GM21367 (cell line): Measurements from ENCODE around the gene SHISA9.

ENCODE experiments used
- ATAC-seq: cut with Tn5 transposase; IDR thresholded peaks from one replicate; pipeline ENCODE4 v1.9.1; 2021; ENCODE audit not compliant: unreplicated experiment

The SHISA9 gene

DNA sequence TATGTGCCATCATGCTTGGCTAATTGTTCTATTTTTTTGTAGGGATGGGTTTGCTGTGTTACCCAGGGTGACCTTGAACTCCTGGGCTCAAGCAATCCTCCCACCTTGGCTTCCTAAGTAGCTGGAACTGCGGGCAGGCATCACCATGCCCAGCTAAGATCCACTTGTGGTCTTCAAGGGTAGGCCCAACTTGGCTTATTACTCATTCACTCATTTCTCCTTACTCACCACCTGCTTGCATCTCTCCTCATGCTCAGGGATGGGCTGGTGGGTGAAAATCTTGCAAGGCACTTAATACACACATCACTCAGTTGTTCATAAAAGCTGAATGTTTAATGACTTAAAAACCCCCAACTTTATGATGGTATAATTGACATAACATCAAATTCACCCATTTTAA is 207.8 kb downstream of the SHISA9 start:
- no peak for ATAC-seq

DNA sequence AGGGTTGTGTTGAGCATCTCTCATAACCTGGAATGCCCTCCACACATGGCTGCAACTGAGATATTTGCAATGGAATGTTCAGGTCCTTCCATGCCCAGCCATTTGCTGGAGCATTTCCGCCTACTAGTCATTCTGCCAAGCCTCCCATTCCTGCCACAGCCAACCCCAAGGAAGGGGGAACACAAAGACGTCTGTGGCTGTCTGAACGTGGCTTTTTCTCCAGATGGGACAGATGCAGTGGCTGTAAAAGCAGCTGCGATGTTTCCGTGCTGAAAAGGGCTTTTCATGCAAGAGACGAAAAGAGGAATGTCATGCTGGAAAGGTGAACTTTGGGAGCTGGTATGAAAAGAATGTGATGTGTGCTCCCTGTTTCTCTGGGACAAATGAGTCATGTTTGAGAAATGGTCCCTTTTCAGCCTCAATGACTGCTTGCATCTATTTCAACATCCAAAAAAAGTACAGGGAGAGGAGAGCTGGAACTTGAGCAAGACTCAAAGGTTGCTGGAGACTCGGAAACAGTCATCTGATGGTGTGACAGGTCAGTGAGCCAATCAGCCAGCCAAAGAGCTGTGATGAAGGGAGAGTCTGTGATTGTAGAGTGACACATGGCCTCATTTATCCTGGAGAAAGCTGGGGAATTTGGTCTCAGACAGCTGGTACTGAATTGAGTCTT is 208.9 kb downstream of the SHISA9 start:
- no peak for ATAC-seq

DNA sequence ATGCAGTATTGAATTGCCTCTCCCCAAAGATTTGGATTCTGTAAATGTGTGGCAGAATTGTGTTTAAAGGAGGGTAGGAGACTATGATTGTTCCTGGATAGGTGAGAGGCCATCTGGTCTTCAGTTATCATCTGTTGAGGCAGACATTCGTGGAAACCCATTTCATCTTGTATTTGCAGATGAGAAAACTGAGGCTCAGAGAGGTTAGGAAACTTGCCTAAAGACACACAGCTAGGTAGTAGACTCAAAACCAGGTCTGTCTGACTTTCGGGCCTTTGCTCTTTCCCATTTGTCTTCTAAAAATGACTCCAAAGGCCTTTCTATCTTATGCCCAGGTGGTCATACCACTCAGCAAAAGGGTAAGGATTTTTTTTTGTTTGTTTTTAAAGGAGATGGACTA is 210.3 kb downstream of the SHISA9 start:
- ATAC-seq, result no peak

DNA sequence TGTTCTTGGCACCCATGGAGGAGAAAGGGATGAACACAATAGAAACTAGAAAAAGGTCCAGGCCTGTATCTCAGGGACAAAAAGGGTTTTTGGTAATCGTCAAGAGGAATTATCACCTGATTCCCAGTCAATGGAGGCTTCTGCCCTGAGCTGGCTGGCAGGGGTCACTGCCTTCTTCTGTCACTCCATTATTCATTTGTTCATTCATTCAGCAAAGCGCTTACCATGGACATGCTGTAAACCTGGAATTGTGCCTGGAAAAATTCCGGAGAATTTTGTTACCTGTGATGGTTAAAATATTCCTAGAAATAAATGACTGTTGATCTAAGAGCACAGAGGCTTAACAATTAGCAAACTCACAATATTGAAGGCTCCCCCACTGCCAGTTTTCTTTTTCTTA is 212.3 kb downstream of the SHISA9 start:
- no peak for ATAC-seq

DNA sequence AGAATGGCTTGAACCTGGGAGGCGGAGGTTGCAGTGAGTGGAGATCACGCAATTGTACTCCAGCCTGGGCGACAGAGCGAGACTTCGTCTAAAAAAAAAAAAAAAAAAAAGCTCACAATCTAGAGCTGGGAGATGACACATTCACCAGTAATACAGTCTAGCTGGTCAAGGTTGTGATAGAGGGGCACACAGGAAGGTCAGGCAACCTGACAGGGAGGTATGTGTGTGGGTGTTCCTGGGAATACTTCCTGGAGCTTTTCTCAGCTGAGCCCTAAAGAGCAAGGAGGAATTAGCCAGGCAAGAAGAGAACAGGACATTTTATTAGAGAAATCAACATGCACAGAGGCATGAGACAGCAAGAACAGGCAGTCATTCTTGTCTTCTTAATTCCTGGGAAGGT is 216.7 kb downstream of the SHISA9 start:
- ATAC-seq, result no peak

DNA sequence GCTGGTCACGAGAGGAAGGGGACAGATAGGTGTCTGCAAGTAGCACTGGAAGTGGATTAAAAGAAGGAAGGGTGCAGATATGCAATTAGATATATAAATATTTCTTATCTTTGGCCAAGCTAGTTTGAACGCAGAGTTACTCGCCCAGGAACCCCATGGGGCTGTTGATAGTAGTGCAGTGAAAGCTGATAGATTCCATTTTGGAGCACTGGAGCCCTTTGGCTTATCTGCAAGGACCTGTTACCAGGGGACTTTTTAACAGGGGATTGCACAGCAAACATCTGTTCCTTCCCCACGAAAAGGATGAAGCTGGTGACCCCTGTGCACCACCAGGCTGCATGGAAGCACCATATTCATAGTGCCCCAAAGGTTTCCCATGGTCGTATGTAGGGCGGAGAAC is 218.7 kb downstream of the SHISA9 start:
- no peak for ATAC-seq

DNA sequence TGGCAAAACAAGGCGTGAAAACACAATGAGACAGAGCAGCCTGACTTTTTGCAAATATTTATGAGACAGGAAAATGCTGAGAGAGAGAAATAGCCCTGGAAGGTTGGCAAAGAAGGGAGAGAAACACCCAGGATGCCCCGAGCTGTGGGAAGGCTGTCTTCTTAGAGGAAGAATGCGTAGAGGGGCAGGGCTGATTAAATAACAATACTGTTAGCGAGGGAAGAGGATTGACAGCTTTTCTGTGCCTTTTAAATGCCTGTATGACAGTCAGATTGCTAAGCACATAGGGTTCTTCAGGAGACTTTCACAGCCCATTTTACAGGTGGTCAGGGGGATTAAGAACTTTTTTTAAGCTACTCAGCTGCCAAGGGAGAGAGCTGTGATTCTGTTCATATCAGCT is 219.2 kb downstream of the SHISA9 start:
- no peak for ATAC-seq

DNA sequence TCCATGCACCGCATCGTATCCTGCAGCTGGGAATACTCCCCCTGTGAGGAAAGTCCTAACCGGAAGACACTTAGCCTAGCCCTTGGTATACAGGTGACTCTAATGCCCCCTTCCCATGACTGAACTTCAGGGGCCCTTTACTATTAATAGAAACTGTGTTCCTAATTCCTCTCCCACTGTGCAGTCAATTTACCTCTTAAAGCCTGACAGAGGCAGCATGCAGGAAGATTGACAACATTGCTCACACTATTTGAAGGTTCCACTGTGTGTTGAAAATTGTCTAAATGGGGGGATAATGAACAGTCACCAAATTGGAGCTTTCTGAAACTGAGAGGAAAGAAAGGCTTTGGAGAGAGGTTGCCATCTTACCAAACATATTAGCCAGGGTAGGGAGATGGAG is 222.6 kb downstream of the SHISA9 start:
- ATAC-seq, result no peak

DNA sequence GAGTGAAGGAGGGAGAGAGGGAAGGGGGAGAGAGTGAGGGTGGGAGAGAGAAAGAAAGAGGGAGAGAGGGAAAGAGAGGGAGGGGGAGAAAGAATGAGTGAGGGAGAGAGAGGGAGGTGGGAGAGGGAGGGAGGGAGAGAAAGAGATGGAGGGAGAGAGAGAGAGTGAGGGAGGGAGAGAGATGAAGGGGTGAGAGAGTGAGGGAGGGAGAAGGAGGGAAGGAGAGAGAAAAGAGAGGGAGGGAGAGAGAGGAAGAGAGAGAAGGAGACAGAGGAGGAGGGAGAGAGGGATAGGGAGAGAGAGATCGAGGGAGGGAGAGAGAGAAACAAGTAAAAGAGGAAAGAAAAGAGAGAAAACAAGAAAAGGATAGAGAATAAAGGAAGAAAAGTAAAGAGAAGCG is 225.7 kb downstream of the SHISA9 start:
- ATAC-seq, result no peak

DNA sequence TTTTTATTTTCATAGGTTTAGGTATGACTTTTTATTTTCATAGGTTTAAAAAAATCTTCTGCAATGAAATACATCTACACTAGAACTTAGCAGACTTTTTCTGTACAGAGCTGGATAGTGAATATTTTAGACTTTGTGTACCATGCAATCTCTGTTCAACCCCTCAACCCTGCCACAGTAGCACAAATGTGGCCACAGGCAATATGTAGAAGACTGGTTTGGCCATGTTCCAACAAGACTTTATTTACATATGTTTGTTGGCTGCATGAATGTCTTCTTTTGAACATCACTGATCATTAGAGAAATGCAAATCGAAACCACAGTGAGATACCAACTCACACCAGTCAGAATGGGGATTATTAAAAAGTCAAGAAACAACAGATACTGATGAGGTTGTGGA is 229.2 kb downstream of the SHISA9 start:
- ATAC-seq, result no peak

DNA sequence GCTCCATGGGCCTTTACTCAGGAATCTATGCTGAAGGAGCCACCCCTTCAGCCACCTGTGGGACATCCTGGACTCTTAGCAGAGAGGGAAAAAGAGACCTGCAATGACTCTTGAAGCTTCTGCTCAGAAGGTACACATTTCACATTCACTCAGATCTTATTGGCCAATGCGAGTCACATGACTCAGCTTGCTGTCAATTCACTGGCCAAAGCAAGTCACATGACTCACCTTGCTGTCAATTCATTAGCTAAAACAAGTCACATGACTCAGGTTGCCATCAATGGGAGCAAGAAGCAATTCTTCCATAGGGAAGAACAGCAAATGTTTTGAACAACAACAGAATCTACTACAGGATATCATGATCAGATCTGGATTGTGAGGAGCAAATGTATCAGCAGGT is 233.4 kb downstream of the SHISA9 start:
- no peak for ATAC-seq

DNA sequence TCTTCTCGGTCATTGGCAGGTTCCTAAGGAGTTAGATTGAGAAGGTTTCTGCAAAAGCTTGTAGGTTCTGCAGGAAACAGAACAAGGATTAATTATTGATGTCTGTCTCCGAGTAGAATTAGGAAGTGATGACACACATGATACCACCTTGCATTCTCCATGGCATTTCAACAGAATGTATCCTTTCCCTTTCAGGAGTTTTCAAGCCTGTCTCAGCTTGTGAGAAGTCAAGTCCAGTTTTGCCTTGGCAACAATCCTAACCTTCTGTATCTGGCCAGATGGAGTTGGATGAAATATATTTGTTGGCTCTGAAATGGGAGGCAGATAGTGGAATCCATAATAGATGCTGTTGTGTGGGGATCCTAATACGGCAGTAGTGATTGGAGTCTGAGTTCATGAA is 235.5 kb downstream of the SHISA9 start:
- ATAC-seq, result no peak

DNA sequence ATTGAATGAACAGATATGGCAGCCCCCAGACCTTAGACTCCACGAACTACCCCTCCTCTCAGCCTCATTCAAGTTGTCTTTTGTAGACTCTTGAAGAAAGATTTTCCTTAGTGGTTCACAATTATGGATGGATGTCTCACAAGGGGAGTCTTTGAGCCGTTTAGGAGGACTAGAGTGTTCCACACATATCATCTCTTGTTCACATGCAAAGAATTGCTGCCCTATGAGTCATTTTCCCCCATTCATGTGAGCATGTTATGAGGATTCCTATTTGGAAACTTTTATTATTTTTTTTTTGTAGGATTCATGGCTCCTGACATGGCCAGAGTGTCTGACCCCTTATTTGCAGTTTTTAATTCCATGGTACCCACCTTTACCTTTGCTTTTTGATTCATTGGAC is 237.1 kb downstream of the SHISA9 start:
- no peak for ATAC-seq

DNA sequence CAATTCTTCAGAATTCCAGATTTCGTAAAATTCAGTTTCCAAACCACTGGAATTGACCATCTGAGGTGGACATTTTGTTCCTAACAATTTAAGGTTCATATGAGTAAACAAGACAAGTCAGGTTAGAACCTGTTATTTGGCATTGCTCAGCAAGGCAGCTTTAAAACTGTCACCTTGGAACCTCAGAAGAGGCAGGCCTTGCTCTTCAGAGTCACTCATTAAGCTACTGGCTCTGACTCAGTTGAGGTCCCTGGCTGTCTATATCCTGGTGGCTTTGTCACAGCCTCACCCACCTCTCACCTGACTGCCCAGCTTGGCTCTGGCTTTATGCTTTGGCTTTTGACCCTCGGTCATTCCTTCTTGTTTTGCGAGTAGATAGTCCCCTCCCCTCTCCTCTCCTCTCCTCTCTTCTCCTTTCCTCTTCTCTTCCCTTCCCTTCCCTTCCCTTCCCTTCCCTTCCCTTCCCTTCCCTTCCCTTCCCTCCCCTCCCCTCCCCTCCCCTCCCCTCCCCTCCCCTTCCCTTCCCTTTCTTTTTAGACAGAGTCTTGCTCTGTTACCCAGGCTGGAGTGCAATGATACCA is 238.4 kb downstream of the SHISA9 start:
- ATAC-seq, result no peak

DNA sequence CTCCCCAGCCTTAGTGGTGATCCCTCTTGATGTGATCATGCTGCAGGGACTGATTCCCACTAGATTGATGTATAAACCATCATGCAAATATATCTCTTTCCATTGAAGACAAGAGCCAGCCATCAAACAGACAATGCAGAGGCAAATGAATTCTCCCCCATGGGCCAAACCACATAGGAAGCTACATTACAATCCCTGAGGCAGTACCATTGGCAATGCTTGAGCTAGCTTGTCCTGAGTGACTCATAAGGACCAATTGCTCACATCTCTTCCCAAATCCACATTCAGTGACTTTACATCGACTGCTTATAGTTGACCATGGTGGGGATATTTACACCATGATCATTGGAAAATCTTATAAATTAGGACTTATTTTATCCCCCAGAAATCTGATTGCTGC is 242.2 kb downstream of the SHISA9 start:
- ATAC-seq, result no peak

DNA sequence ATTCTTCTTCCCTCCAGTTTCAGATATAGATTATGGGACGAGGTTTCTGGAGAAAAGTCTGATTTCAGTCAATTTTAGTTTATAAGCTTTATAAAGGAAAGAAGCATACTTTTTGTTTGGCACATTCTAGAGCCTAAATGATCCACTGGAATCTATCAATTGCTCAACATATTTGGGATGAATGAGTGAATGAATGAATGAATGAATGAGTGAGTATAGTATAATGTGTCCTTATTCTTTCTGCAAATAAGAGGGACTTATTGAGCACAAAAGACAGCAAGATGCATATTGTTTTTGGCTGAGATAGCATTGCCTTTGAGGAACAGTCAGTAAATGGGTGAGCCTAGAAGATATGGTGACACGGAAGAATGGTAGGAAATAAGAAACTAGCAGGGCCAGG is 245.4 kb downstream of the SHISA9 start:
- ATAC-seq, result no peak

DNA sequence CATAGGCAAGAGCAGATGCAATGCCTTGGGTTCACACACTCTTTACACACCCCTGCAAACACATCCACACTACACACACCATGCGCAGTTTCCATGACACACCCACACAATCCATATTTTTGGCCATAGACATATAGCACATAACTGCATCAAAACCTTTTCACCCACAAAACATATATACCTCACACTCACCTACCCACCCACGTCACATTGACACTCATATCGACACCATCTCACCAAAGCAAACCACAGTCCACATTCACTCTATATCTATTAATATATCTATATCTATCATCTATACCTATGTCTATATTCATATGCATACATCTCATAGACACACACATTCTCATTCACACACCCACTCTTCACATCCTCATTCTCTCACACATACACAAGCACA is 246.9 kb downstream of the SHISA9 start:
- ATAC-seq, result no peak

DNA sequence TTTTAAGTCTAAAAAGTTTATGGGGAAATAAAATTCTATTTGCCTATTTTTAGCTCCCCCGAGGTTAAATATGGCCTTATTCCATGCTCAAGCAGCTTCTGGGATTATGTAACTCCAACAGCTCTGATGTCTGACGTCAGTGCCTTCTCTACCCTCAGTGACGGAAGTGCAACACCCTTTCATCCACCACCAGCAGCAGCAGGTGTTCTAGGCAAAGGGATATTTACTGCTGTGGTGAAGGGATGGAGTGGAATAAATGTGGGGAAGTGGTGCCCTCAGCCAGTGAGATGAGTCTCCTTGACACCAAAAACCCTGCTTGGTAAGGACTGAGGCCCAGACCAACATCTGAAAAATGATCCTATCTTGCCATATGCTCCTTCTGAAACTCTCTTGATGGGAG is 247.4 kb downstream of the SHISA9 start:
- ATAC-seq, result no peak

DNA sequence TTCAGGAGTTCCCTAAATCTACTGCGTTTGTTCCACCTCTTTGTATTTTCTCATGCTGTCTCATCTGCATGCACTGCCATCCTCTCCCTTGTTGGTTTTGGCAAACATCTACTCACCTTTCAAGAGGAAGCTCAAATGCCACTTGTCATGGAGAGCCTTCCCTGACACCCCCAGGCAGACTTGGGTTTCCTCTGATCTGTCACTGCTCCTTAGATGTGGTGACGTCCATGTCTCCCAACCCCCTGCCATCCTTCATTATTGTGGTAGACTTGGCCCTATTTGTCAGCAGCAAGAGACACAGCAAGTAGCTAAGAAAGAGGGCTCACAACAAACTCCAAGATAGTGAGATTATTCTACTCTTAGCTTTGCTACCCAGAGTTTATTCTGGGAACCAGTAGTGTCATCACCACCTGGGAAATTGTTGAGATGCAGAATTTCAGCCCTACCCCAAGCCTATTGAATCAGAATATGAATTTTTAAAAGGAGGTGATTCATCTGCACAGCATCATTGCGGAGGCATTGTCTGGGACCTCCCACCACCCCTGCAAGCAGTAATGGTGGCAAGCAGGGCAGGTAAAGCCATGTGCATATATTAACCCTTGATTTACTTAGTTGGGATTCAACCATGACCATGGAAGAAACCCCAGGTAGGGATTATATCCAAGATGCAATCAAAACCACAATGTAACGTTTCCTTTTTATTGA is 248.9 kb downstream of the SHISA9 start:
- ATAC-seq, result no peak

DNA sequence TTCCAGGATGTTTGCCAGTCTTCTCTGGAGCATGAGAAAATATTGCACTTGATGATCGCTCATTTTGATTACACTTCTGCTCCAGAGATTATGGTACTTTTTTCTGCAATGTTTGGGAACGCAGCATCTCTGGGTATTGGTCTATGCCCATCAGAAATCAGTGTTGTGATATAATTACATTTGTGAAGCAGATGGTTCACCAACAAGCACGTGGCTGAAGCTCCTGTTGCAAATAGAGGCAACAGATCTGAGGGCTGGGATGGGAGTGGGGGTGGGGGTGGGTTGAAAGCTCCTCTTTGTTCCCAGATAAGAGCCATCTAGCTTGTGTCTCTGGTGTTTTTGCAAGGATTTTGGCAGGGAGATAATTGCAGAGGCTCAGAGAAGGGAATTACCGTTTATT is 252.3 kb downstream of the SHISA9 start:
- ATAC-seq, result no peak

DNA sequence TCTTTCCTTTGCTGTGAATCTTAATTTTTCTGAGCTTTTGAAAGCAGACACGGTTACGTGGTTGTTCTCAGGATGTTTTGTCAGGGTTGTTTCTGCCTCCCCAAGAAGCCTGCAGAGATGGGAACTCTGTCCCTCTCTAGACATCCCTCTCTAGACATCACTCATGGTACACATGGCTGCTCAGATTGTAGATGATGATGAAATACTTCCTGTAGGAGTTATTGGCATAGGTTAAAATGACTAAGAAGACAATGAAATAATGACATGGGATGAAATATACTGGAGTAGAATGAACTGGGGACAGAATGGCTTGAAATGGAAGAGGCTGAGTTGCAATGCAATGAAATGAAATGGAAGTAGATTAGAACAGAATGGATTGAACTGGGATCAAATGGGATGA is 253.4 kb downstream of the SHISA9 start:
- ATAC-seq, result no peak

DNA sequence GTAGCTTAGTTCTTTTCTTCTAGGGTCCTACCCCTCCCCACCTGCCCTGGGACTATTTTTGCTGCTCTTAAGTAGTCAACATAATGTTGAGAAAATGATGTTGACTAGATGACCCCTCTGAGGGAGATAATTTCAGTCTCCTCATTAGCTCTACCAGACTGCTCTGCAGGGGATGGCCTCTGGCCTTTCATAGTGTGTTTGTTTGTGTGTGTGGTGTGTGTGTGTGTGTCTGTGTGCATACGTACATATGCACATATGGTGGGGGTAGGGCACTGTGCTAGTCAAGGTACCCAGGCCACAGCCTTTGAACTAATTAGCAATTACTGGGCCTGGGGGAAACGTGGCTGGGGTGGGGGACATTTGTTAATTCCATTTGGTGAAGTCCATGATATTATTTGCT is 254.0 kb downstream of the SHISA9 start:
- ATAC-seq, result no peak

DNA sequence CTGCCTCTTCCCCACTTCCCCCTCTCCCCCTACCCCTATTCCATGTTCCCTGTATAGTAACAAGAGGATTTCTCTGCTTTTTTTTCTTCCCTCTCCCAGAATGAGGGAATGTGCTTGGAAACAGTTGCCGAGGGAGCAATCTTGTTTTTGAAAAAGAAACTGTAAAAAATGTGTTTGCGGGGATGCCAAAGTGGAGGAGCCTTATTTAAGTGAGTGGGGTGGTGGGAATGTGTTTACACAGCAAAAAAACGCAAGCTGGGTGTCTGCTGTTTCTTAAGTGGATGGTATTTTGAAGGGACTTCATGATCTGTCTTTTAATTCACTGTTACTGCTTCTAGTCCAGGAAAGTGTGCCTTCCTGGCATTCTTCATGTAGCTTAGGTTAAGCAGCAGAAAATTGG is 254.4 kb downstream of the SHISA9 start:
- ATAC-seq, result no peak
